SIG-M5 (cell line): ENCODE measurements around the gene CNDP2.

ENCODE experiments used
- DNase-seq: peaks from one replicate; lab custom pipeline; 2025; lab: John Stamatoyannopoulos, UW

The CNDP2 gene

DNA sequence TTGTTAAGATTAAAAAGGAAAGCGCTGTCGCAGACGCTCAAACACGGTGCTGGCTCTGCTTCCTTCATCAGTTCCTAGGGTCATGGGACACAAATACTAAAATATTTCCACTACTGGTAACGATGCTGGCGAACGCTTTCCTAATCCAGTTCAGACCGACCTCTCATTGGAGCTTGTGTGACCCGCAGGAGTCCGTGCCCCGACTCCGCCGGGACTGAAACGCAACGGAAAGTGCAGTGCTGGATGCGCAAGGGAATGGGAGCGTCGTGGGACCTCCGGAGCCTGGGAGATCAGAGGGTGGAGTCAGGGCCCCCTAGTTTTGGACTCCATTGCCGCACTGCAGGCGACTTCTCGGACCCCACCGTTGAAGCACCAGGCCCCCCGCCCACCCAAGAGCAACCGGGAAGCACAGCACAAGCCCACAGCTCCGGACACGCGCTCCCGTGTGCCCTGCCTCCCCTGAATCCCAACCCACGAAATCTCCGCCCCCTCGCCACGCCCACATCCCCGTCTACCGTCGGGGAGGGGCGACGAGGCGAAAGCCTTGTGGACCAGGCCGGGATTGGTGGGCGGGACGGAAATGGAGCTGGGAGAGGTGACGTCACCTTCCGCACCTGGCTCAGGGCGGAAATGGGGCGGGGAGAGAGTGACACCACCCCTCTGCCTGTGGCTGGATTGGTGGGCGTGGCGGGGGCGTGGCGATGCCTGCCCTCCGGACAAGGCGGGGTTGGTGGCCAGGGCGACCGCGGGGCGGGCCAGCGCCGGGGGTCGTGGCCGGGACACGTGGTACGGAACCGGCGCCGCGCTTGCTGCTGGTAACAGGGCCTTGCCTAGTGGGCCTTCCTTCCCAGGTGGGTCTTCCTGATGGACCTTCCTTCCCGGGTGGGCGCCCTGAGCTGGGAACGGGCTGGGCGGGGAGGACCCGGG lies at the start of gene CNDP2:
Gene CNDP2 (plus strand): TSS at position 783 of the 927 bp plus-strand sequence. CDS start 3,611 bp downstream, outside the sequence.
- DNase-seq: peak; percentile 83

DNA sequence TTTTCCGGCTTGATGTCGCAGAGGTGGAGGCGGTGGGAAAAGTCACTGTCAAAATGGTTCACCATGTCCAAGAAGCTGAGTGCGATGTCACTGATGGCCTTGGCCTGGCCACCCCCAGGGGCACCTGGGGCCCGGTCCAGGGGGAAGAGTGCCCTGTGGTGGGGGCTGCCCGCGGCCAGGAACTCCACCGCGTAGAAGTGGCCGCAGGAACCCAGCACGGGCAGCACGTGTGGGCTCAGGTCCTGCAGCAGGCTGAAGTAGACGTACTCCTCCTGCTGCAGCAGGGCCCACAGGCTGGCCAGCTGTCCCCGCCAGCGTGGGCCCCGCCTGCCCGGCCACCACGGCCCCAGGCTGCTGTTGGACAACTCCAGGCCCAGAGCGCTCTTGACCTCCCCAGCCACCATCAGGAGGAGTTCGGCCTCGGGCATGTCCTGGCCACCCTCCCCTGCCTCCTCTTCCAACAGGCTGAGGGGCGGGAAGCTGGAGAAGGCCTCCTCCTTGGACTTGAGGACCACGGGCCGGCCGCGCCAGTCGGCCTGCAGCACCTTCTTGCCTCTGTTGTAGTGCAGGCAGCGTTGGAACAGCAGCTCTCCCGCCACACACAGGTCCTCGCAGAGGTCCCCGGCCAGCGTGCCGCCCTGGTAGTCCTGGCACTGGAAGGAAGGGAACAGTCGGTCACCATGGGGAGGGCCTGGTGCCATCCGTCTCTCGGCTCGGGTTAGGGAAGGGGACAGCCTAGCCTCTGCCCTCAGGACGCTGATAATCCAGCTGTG lies 49.3 kb upstream of the CNDP2 start:
- no peak for DNase-seq

DNA sequence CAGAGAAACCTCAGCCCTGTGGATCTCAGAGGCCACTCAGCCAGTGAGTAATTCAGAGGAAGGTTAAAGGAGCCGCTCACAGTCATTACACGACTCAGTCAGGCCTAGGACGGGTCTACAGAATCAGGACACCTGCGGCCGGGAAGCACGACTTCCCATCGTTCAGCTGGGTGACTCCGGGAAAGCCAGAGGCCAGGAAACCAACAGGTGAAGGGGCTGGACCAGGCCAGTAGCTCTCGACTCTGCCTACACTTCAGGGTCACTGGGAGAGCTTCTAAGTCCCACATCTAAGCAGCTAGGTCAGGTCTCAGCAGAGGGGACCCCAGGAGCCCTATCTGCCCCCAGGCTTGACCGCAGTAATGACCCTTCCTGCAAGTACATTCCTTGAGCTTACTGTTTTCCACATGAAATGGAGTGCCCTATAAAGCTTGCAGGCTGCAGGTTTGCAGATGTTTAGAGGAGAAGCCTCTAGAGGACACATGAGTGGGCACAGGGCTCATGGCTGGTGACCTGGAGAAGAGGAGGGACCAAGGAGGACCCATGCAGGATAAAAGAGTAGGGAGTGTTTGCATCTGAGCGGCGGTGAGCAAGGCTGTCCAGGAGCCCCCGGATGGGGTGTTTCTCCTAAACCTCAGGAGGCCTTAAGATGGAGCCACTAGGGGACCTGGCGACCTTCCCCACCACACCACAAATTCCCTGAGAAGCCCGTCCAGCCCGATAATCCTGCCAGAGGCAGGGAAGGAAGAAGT lies 48.6 kb upstream of the CNDP2 start:
- DNase-seq: no peak

DNA sequence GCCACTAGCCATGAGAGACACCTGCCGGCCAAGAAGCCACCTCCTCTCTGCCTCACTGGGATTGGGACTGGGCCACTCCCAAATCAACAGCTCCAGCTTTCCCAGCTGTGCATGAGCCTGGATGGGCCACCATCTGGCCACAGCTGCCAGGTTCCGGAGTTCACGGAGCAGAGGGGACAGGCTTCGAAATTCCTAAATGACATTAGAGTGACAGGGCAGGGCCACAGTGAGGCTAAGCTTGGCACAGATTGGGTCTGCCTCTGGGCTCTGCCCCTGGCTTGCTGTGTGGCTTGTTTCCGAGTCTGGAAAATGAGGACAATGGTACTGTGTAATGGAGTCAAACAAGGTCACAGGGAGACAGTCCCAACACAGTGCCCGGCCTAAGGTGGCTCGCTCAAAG lies 45.5 kb upstream of the CNDP2 start:
- DNase-seq: no peak

DNA sequence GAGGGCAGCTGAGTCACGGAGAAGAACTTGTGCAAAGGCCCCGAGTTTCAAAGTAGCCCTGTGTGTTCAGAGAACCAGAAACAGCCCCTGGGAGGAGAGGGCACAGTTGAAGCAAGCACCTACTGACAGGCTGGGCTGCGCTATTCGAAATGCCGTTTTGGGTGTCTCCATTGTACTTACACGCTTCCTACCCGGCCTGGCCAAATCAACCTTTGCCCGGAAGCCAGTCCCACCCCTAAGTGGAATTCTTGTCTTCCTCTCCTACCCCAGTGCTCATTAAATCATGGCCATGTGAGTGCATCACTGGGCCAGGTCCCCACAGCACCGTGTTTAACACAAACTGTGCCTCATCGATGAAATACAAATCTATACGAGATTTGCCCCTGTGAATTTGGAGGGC lies 45.0 kb upstream of the CNDP2 start:
- no peak for DNase-seq

DNA sequence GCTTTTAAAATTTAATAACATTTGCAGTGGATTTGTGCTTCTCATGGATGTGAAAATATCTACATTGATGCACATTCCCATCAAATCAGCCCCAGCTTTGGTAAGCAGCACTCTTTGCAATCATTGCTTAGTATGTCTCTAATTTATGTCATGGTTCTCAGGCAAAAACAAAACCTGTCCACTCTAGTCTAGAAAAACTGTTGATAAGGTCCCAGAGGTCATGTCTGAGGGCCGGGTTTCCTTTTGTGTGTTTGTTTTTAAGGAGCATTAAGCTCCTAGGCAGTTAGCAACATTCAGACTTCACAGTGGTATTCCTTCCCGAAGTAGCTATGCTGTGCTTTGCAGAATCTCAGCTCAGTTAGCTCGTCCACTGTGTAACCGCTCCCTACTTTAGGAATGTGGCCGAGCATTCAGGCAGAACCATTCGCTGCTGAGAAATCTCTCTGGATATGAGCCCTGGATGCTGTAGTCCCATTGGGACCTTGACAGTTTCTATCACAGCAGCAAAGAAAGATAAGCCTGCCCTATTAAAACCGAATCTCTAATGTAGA lies 43.1 kb upstream of the CNDP2 start:
- no peak for DNase-seq

DNA sequence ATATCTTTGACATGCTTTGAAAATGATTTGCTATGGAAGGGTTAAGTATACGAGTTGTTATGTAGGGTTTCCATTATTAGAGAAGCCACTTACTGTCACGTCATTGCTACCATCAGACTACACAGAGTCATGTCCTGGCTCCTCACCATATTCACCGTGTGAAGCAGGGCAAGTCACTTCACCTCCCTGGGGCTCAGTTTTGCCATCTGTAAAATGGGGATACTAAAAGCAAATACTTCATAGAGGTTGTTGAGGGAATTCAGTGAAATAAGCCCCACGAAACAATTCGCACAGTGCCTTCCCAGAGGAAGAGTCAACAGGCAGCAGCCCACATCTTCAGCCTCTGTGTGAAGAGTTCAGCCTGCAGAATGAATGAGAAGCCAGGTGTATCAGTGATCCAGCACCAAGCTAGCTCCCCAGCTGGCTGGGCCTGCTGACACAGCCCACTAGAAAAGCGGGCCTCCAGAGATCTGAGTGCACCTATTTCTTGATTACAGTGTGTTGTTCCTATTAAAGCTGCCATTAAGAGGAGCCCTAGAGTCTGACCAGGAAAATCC lies 42.4 kb upstream of the CNDP2 start:
- no peak for DNase-seq

DNA sequence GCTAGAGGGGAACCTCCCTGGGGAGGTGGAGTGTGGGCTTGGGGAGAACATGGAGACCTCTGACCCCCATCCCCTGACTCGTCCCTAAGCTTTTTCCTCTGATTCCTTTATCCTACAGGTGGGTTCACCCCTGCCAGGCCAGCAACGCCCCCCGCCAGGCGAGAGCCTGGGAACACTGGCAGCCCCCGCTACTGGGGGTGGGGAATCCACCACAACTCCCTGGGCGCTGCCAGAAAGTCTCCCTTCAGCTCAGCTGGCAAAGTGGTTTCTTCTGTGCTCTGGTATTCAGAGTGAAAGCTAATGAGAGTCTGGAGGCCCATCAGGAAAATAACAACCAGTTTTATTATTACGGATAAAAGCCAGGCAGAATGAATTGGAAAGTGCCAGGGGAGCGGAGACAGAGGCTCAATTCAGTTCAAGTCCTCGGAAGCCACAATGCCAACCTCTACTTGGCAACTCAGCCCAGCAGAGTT lies 41.8 kb upstream of the CNDP2 start:
- no peak for DNase-seq

DNA sequence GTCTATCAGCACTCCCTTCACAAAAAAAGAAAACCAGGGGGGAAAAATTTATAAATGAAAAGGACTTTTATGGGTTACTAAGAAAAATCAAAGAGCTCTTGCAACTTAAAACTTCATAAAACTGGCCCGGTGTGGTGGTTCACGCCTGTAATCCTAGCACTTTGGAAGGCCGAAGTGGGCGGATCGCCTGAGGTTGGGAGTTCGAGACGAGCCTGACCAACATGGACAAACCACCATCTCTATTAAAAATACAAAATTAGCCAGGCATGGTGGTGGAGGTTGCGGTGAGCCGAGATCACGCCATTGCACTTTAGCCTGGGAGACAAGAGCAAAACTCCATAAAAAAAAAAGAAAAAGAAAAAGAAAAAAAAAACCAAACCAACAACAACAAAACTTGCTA lies 40.8 kb upstream of the CNDP2 start:
- DNase-seq: no peak

DNA sequence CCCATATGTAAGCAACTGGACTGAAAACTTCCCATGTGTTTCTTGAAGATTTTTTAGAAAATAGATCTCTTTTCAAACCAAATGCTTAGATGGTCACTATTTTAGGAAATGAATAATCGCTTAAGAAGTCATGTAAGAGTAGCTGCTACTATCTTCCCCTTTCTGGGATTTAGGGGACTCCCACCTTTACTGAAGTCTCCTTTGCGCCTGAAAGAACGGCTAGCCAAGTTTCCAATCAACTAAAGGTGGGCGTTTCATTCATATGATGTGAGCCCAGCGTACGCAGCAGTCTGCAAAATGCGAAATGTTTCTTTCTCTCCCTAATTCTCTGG lies 40.2 kb upstream of the CNDP2 start:
- no peak for DNase-seq

DNA sequence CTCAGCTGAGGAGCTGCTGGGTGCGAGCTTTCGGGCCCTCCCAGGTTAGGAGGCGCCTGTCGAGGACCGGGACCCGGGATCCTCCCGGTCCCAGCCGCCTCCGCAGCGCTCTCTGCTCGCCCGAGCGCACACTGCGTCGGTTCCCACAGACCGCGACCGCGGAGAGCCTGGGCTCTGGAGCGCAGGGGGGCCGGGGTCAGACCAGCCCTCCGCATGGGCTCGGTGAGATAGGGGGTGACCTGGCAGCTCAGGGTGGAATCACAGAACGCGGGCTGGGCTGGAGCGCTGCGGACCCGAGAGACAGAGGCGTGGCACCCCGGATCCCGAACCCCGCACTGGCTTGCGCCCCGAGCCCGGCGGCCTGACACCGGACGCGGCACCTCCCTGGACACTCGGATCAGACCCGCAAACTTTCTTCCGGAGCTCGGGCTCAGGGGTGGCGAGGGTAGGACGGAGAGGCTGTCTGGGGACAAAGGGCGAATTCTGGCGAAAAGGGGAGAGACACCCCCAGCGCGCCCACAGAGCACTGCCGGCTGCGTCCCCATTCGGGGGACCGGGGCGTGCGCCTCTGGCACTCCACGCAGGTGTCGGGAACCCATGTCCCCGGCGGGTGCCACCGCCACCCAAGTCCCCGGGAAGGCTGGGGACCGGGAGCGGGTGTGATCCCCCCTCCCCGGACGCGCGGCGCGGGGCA lies 39.7 kb upstream of the CNDP2 start:
- DNase-seq: no peak

DNA sequence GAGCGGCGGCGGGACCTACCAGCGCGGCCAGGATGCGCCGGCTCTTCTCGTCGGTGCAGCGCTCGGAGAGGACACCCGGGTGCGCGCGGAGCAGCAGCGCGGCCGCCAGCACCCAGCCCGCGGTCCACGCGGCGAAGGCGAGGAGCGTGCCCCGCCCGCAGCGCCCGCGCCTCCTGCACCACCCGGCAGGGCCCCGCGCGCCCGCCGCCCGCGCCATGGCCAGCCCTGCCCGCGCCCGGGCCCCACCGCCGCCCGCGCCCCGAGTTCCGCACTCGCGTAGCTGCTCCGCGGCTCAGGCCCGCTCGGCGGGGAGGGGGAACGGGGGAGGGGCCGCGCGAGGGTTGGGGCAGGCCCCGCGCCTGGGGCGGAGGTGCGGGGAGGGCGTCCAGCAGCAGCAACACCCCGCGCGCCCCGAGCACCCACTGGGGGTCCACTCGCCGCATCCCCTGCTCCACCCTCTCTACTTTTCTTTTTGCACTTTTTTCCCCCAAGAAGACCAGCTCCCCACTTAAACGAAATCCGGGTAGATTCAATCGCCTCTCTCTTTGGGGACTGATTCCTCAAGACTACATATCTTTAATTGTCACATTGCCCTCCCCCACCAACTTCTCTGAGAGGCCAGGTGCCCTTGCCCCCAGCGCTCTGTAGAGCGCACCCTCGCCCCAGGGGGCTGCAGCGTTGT lies 39.0 kb upstream of the CNDP2 start, which contains the start of gene DIPK1C:
Gene DIPK1C (minus strand): TSS at position 266 of the 682 bp plus-strand sequence. CDS start 49 bp downstream, at position 217.
- DNase-seq: no peak

DNA sequence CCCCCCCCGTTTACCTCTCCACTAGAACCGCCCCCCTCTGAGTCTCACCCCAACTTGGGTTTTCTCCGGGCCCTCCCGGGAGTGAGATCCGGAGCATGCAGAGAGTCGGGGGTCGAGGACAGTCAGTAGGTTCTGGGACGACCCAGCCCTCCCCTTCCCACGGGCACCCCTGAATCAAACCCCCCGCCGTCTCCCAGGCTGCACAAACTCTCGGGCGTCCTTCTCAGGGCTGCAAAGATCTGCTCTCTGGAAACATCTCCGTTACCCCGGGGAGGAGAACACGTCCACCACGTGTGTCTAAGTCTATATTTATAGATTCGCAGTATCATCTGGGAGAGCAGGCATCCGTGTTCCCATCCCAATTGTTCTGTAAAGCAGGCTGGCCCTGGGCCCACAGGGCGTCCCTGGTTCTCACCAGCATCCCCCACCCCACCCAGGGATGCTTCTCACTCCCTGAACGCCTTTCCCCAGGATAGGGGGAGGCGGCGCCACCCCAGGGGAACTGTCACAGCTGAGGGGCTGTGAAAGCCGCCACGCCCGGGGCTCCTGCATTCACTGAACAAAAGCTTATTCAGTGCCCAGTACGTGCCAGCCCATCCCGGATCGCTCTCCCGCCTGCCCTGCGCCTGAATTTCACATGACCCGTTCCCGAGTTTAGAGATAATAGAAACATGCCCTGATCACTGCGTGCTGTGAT lies 38.3 kb upstream of the CNDP2 start:
- no peak for DNase-seq

DNA sequence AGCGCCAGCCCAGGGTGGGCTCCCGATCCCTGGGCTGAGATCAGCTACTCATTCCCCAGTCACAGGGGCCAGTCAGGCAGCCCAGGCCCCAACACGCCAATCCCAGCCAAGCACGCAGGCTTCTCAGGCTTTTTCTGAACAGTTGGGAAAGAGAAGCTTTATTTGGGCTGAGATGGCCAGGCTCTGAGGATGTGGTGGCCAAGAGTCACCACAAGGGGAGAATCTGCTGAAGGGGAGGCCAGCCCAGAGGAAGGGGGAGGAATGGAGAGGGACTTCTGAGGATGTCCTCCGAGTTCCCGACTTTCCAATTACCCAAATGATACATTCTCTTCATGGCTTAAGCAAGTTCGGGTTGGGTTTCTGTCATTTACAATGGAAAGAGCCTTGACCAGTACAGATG lies 36.3 kb upstream of the CNDP2 start:
- DNase-seq: no peak

DNA sequence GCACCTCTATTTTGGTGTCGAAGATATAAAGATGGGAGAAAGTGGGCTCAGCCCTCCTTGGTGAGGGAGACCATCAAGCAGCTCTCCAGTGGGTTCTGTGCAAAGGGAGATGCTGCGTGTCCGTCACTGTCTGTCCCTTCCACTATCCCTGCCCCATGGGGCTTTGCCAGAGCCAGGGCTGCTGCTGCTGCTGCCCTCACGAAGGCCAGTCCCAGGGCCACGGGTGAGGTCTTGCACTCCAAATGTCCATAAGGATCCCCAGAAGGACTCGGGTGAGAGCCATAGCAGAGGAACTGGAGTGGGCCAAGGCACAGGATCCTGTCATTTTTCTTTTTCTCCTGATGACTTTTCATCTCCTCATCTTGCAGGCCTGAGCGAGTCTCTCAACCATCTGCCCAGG lies 35.3 kb upstream of the CNDP2 start:
- DNase-seq: no peak

DNA sequence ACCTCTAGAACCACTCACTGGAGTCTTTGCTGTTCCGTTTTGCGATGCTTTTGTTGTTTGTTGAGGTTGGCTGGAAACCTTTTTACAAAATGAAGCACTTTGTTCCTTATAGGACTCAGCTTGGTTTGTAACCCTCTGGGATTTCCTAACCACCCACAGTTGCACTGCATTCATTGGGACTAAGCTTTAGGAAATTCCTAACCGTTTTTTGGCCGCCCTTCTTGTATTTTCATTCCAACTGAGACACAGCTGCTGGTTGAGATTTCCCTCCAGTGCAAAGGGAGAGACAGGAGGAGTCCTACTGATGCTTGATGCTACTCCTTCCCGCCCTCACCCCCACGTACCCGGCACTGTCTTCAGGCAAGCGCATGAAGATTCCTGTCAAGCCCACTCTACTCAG lies 32.9 kb upstream of the CNDP2 start:
- no peak for DNase-seq

DNA sequence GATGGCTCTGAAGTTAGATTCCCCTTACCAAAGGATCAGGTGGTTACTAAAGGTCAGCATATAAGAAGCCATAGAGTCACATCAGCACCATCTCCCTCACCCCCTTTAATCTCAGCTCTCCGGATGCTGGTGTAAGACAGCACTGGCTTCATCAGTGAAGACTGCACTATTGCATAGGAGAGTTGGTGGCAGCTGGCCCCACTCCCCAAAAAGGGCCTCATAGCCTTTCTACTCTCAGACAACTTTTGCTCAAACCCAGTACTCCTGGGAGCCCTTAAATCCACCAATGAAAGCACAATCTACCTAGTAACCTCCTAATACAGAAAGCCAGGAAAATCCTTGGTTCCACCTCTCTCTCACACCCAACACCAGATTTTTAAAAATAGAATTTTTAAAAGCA lies 32.2 kb upstream of the CNDP2 start:
- no peak for DNase-seq

DNA sequence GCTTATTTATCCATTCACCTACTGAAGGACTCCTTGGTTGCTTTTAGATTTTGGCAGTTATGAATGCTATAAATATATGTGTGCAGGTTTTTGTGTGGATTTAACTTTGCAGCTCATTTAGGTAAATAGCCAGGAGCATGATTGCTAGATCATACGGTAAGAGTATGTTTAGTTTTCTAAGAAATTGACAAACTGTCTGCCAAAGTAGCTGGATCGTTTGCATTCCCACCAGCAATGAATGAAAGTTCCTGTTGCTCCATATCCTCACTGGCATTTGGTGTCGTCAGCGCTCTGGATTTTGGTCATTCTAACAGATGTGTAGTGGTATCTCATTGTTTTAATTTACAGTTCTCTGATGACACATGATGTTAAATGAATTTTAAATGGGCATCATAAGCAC lies 30.4 kb upstream of the CNDP2 start:
- no peak for DNase-seq

DNA sequence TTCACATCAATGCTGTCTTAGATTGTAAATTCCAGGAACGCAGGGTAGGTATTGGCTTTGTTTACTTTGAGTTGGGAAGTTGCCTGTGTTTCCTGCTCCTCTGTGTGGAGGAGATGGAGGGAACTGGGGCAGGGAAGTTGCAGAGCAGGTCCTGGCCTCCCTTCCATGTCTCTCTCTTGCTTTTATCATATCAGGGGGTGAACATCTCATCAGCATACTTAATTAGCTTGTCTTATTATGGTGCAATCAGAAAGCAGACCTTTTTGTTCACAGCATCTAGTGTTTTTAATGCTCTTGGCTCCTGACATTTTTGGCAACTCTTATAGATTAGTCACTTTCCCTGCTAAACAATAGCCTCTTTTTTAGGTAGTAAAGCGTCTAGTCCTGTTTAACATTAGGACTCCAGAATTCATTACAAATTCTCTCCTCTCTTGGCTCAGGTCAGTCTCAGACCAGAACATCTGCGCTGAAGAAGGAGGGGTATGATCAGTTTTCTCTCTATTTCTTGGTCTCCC lies 27.6 kb upstream of the CNDP2 start:
- DNase-seq: no peak

DNA sequence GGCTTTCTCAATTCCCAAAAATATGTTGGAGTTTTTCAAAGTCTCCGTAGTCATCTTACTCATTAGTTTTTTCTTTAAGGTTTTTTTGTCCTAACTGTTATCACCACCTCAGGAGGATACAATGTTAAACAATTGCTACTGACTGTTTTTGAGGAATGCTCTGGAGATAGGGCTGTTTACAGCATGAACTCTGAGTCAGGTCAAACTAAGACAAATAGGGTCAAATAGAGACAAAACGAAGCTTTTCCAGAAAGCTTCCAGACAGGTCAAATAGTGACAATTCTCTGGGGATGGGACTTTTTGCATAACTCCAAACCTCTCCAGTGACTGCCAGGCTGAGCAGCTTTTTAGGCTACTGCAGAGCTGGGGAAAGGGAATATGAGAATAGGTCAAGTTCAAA lies 23.9 kb upstream of the CNDP2 start:
- no peak for DNase-seq
